SK-N-SH treated with all-trans-retinoic acid at 6 μM for 48 hours (cell line): ENCODE data around the gene LCN6.

Source experiments
- ATAC-seq: fragments of 200-7000 bp; cut with Tn5 transposase; 3 replicates; pipeline ENCODE4 v1.9.1; 2020; ENCODE audit warnings: mild to moderate bottlenecking, moderate library complexity
- ARNTL ChIP-seq: fragments of 450-650 bp; formaldehyde crosslinking; IDR thresholded peaks from 2 replicates; pipeline ENCODE4 v1.5.0; 2020; ENCODE audit warnings: low read depth, mild to moderate bottlenecking, moderate library complexity, borderline replicate concordance
- BACH2 ChIP-seq: fragments of 250-450 bp; sonication (Bioruptor Pico); IDR thresholded peaks from 2 replicates; pipeline ENCODE4 v1.9.0; 2021; ENCODE audit warnings: mild to moderate bottlenecking, borderline replicate concordance
- CSDC2 ChIP-seq: fragments of 250-450 bp; sonication (Bioruptor Pico); IDR thresholded peaks from 2 replicates; pipeline ENCODE4 v1.5.0; 2020; ENCODE audit warnings: mild to moderate bottlenecking, moderate library complexity
- CSRNP3 ChIP-seq: fragments of 250-450 bp; sonication (Bioruptor Pico); IDR thresholded peaks from 2 replicates; pipeline ENCODE4 v1.5.1; 2021; ENCODE audit warnings: mild to moderate bottlenecking, moderate library complexity
- ESRRG ChIP-seq: fragments of 250-450 bp; sonication (Bioruptor Pico); IDR thresholded peaks from 2 replicates; pipeline ENCODE4 v1.6.1; 2021; ENCODE audit warnings: mild to moderate bottlenecking
- GLIS3 ChIP-seq: fragments of 250-450 bp; sonication (Bioruptor Pico); IDR thresholded peaks from 2 replicates; pipeline ENCODE4 v1.5.0; 2020; ENCODE audit warnings: mild to moderate bottlenecking, moderate library complexity
- ISL1 ChIP-seq: fragments of 250-450 bp; sonication (Bioruptor Pico); IDR thresholded peaks from 2 replicates; pipeline ENCODE4 v2.1.2; 2022; ENCODE audit warnings: mild to moderate bottlenecking, moderate library complexity
- OSR1 ChIP-seq: fragments of 250-450 bp; sonication (Bioruptor Pico); IDR thresholded peaks from 2 replicates; pipeline ENCODE4 v1.8.0; 2022; ENCODE audit warnings: moderate library complexity, mild to moderate bottlenecking, inconsistent platforms
- PATZ1 ChIP-seq: fragments of 250-450 bp; sonication (Bioruptor Pico); IDR thresholded peaks from 2 replicates; pipeline ENCODE4 v1.8.0; 2020; ENCODE audit warnings: mild to moderate bottlenecking, moderate library complexity, borderline replicate concordance
- POU6F1 ChIP-seq: fragments of 250-450 bp; sonication (Bioruptor Pico); IDR thresholded peaks from 2 replicates; pipeline ENCODE4 v1.8.0; 2021; ENCODE audit warnings: low read depth, mild to moderate bottlenecking, moderate library complexity, borderline replicate concordance
- PPARA ChIP-seq: fragments of 250-450 bp; sonication (Bioruptor Pico); IDR thresholded peaks from 2 replicates; pipeline ENCODE4 v1.5.0; 2020; ENCODE audit warnings: mild to moderate bottlenecking, borderline replicate concordance
- RARB ChIP-seq: fragments of 250-450 bp; sonication (Bioruptor Pico); IDR thresholded peaks from 2 replicates; pipeline ENCODE4 v1.8.0; 2021; ENCODE audit warnings: mild to moderate bottlenecking, moderate library complexity
- SNAI2 ChIP-seq: fragments of 250-450 bp; sonication (Bioruptor Pico); IDR thresholded peaks from 2 replicates; pipeline ENCODE4 v1.5.0; 2020; ENCODE audit warnings: mild to moderate bottlenecking, moderate library complexity
- TCF4 ChIP-seq: fragments of 250-450 bp; sonication (Bioruptor Pico); IDR thresholded peaks from 2 replicates; pipeline ENCODE4 v1.8.0; 2021; ENCODE audit warnings: mild to moderate bottlenecking, moderate library complexity, borderline replicate concordance
- TOX ChIP-seq: fragments of 250-450 bp; sonication (Bioruptor Pico); IDR thresholded peaks from 2 replicates; pipeline ENCODE4 v1.8.0; 2021; ENCODE audit warnings: mild to moderate bottlenecking, moderate library complexity, borderline replicate concordance
- TSHZ2 ChIP-seq: fragments of 250-450 bp; sonication (Bioruptor Pico); IDR thresholded peaks from 2 replicates; pipeline ENCODE4 v1.5.0; 2020; ENCODE audit warnings: mild to moderate bottlenecking, moderate library complexity
- ZC3H10 ChIP-seq: fragments of 250-450 bp; sonication (Bioruptor Pico); IDR thresholded peaks from 2 replicates; pipeline ENCODE4 v1.5.1; 2021; ENCODE audit warnings: mild to moderate bottlenecking, moderate library complexity
- ZFP3 ChIP-seq: fragments of 250-450 bp; sonication (Bioruptor Pico); IDR thresholded peaks from 2 replicates; pipeline ENCODE4 v1.5.0; 2020; ENCODE audit warnings: mild to moderate bottlenecking, moderate library complexity
- ZFP30 ChIP-seq: fragments of 450-650 bp; formaldehyde crosslinking; IDR thresholded peaks from 2 replicates; pipeline ENCODE4 v1.5.0; 2022; ENCODE audit warnings: mild to moderate bottlenecking, moderate library complexity
- ZNF565 ChIP-seq: fragments of 450-650 bp; formaldehyde crosslinking; conservative IDR thresholded peaks from 2 replicates; pipeline ENCODE4 v1.5.0; 2020; ENCODE audit warnings: low read depth, mild to moderate bottlenecking, moderate library complexity
- ZNF8 ChIP-seq: fragments of 450-650 bp; formaldehyde crosslinking; IDR thresholded peaks from 2 replicates; pipeline ENCODE4 v1.5.0; 2020; ENCODE audit warnings: mild to moderate bottlenecking, moderate library complexity

Gene LCN6

GRCh38 chr9:136741883-136742571 is 6.3 kb downstream of the LCN6 start (continued):
- TF ChIP-seq TSHZ2 (CRISPR knock-in tag), result no peak

GRCh38 chr9:136740971-136741882 is 7.1 kb downstream of the LCN6 start:
- ATAC-seq, result no peak
- no peak for TF ChIP-seq ZNF565
- no peak for TF ChIP-seq TOX (CRISPR knock-in tag)
- no peak for TF ChIP-seq RARB (CRISPR knock-in tag)
- no peak for TF ChIP-seq OSR1
- TF ChIP-seq ZFP3, result no peak
- TF ChIP-seq BACH2, result no peak
- TF ChIP-seq PATZ1 (CRISPR knock-in tag), result no peak
- TF ChIP-seq ZC3H10 (CRISPR knock-in tag), result no peak
- TF ChIP-seq ISL1, result no peak
- TF ChIP-seq CSDC2 (CRISPR knock-in tag), result no peak
- no peak for TF ChIP-seq CSRNP3 (CRISPR knock-in tag)
- TF ChIP-seq PPARA (CRISPR knock-in tag), result no peak
- no peak for TF ChIP-seq ESRRG (CRISPR knock-in tag)
- TF ChIP-seq TCF4 (CRISPR knock-in tag), result no peak
- TF ChIP-seq POU6F1 (CRISPR knock-in tag), result no peak
- TF ChIP-seq ZNF8 (CRISPR knock-in tag), result no peak
- TF ChIP-seq GLIS3 (CRISPR knock-in tag), result no peak
- TF ChIP-seq ZFP30 (CRISPR knock-in tag), result no peak

GRCh38 chr9:136740491-136740890 is 7.8 kb downstream of the LCN6 start:
- TF ChIP-seq TCF4 (CRISPR knock-in tag), result no peak
- no peak for TF ChIP-seq ARNTL
- TF ChIP-seq ZNF565, result no peak
- no peak for TF ChIP-seq CSDC2 (CRISPR knock-in tag)
- TF ChIP-seq SNAI2 (CRISPR knock-in tag), result no peak
- TF ChIP-seq POU6F1 (CRISPR knock-in tag), result no peak
- no peak for TF ChIP-seq ZNF8 (CRISPR knock-in tag)
- no peak for ATAC-seq
